GM18505 (cell line): ENCODE data around the gene CRCP.
"Not testable (repeated sequence)": the region's sequence is repeated elsewhere in the genome, so short reads cannot be mapped to it uniquely, and the experiment has no call there.

Experiments
- ATAC-seq: cut with Tn5 transposase; IDR thresholded peaks from one replicate; pipeline ENCODE4 v1.9.1; 2021; ENCODE audit not compliant: unreplicated experiment
- POLR2A ChIP-seq: IDR thresholded peaks from 4 replicates; pipeline ENCODE4 v1.6.1; 2011; ENCODE audit warnings: borderline replicate concordance; ENCODE audit not compliant: insufficient read depth, insufficient read length; ENCODE audit errors: extremely low read depth

The CRCP gene

GRCh38 chr7:66092654-66093053 lies 22.0 kb upstream of the CRCP start:
- TF ChIP-seq POLR2A: no peak
- no peak for ATAC-seq

- no peak for TF ChIP-seq POLR2A
- no peak for ATAC-seq
Measured at GRCh38 chr7:66095010-66095409, 19.6 kb upstream of the CRCP start.

- TF ChIP-seq POLR2A: no peak
- ATAC-seq: no peak
Measured at GRCh38 chr7:66099232-66099550, 15.5 kb upstream of the CRCP start.

GRCh38 chr7:66099551-66100407 lies 14.9 kb upstream of the CRCP start:
- ATAC-seq: peak; percentile 83
- peak; percentile 12 for TF ChIP-seq POLR2A

- no peak for TF ChIP-seq POLR2A
- ATAC-seq: no peak
Measured at GRCh38 chr7:66100408-66101050, 14.1 kb upstream of the CRCP start.

- ATAC-seq: not testable (repeated sequence)
Measured at GRCh38 chr7:66102168-66102567, 12.5 kb upstream of the CRCP start.

- not testable (repeated sequence) for ATAC-seq
Measured at GRCh38 chr7:66103994-66104393, 10.7 kb upstream of the CRCP start.

GRCh38 chr7:66105263-66105748 lies 9.3 kb upstream of the CRCP start:
- no peak for ATAC-seq
- TF ChIP-seq POLR2A: no peak

GRCh38 chr7:66108410-66108809 lies 6.2 kb upstream of the CRCP start:
- ATAC-seq: not testable (repeated sequence)

GRCh38 chr7:66110856-66111255 lies 3.8 kb upstream of the CRCP start:
- ATAC-seq: no peak
- no peak for TF ChIP-seq POLR2A

- not testable (repeated sequence) for ATAC-seq
Measured at GRCh38 chr7:66116680-66117420, 2.2 kb downstream of the CRCP start.

- ATAC-seq: no peak
Measured at GRCh38 chr7:66118603-66119002, 4.0 kb downstream of the CRCP start.

GRCh38 chr7:66119245-66119850 lies 4.7 kb downstream of the CRCP start:
- no peak for TF ChIP-seq POLR2A
- ATAC-seq: no peak

More at GRCh38 chr7:66118603-66119002, 4.0 kb downstream of the CRCP start:
- TF ChIP-seq POLR2A: no peak

- no peak for TF ChIP-seq POLR2A
- no peak for ATAC-seq
Measured at GRCh38 chr7:66123175-66123528, 8.5 kb downstream of the CRCP start.

GRCh38 chr7:66124569-66124861 lies 9.9 kb downstream of the CRCP start:
- not testable (repeated sequence) for ATAC-seq
